Esophagus muscularis mucosa (tissue), 4 donors: Measurements from ENCODE around the gene SDK1. TPM values are rescaled to one million over a fixed set of nuclear protein-coding genes. Genes with fewer than 3 reads are reported as not detected.

Experiments used
- DNase-seq: peaks from one replicate; pipeline ENCODE4 v3.0.0-alpha.2; 2017; ENCODE audit errors: extremely low spot score
- H3K27ac ChIP-seq, 4 donors: fragments of 200-600 bp; sonication (generic); replicated peaks in 1 of 4; 1 replicate in 3 of 4; 2 replicates in 1 of 4; pipeline ENCODE4 v1.5.1; 2016 to 2019; ENCODE audit warnings: mild to moderate bottlenecking in 1 of 4
- H3K27me3 ChIP-seq, 4 donors: fragments of 200-600 bp; sonication (generic); one replicate each; pipeline versions ENCODE4 v1.5.1 to v1.6.0; 2016 to 2019
- H3K36me3 ChIP-seq, 4 donors: fragments of 200-600 bp; sonication (generic); one replicate each; pipeline ENCODE4 v1.5.1; 2016 to 2019
- H3K4me1 ChIP-seq, 4 donors: fragments of 200-600 bp; sonication (generic); one replicate each; pipeline ENCODE4 v1.5.1; 2016 to 2019
- H3K4me3 ChIP-seq, 4 donors: fragments of 200-600 bp; sonication (generic); 1 replicate in 2 of 4; 2 replicates in 2 of 4; pipeline ENCODE4 v1.5.1; 2016 to 2019; ENCODE audit warnings: mild to moderate bottlenecking in 4 of 4, moderate library complexity in 1 of 4
- H3K9me3 ChIP-seq, 4 donors: fragments of 200-600 bp; sonication (generic); 1 replicate in 3 of 4; 2 replicates in 1 of 4; pipeline ENCODE4 v1.5.1; 2016 to 2019
- EP300 ChIP-seq: sonication (generic); formaldehyde crosslinking; IDR thresholded peaks from one replicate; pipeline ENCODE4 v1.6.1; 2017; ENCODE audit warnings: antibody characterized with exemption
- POLR2A ChIP-seq: fragments of 450-650 bp; IDR thresholded peaks from one replicate; pipeline ENCODE4 v1.6.1; 2017; ENCODE audit warnings: antibody characterized with exemption, moderate library complexity, mild to moderate bottlenecking, low read depth
- POLR2AphosphoS5 ChIP-seq, 2 donors: sonication (generic); formaldehyde crosslinking; IDR thresholded peaks; one replicate each; pipeline ENCODE4 v1.6.1; 2017; ENCODE audit warnings: antibody characterized with exemption in 2 of 2
- WGBS: methylation state at CpG from one replicate; pipeline ENCODE4 v1.1.5; 2018; 5-methylcytosine and 5-hydroxymethylcytosine counted together
- intact Hi-C: fragments of 100-400 bp; cut with DNase I; formaldehyde crosslinking; loops from one replicate; pipeline ENCODE4 v1.15.1; 2023
- total RNA-seq, 4 donors: library from RNA; depleted of rRNA; stranded (reverse); fragments of >200 nt; gene quantifications; one replicate each; pipeline versions ENCODE4 v1.1.0 to v1.2.1, GENCODE V29; 2016
- TF ChIP-seq, protein P1 (sequence below), 3 experiments: fragments of 200-600 bp in 2 of 3; fragments of 450-650 bp in 1 of 3; sonication (generic) in 2 of 3; IDR thresholded peaks; one replicate each; pipeline ENCODE4 v1.5.1; 2017 to 2019; ENCODE audit warnings: antibody characterized with exemption in 3 of 3, mild to moderate bottlenecking in 2 of 3, moderate library complexity in 1 of 3

The SDK1 gene
- total RNA-seq, 4 donors from 2014 or later = 7.8 to 18.6 (median 12.0) TPM

DNA sequence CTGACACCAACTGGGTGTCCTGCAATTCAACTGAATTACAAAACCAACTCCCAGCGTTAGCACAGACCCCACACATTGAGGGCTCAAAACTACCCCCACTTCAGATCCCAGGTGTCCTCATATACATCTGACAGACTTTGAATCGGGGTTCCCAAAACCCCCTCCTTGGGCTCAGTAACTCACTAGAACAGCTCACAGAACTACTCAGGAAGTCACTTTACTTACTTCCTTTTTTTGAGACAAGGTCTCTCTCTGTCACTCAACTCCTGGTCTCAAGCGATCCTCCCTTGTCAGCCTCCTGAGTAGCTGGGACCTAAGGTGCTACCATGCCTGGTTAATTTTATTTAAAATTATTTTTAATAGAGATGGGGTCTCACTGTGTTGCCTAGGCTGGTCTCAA lies 456.0 kb downstream of the SDK1 start:
- Histone ChIP-seq H3K27me3 (no peaks in the 10 kb centered on the region), H3K27ac (no peak overlapping the region), H3K36me3 (no peaks in the 10 kb centered on the region), H3K9me3 (no peaks in the 10 kb centered on the region), H3K4me3 (no peak overlapping the region), H3K4me1 (no peaks in the 10 kb centered on the region)
- intact Hi-C loops = no loop called here
- TF ChIP-seq, protein P1, sequence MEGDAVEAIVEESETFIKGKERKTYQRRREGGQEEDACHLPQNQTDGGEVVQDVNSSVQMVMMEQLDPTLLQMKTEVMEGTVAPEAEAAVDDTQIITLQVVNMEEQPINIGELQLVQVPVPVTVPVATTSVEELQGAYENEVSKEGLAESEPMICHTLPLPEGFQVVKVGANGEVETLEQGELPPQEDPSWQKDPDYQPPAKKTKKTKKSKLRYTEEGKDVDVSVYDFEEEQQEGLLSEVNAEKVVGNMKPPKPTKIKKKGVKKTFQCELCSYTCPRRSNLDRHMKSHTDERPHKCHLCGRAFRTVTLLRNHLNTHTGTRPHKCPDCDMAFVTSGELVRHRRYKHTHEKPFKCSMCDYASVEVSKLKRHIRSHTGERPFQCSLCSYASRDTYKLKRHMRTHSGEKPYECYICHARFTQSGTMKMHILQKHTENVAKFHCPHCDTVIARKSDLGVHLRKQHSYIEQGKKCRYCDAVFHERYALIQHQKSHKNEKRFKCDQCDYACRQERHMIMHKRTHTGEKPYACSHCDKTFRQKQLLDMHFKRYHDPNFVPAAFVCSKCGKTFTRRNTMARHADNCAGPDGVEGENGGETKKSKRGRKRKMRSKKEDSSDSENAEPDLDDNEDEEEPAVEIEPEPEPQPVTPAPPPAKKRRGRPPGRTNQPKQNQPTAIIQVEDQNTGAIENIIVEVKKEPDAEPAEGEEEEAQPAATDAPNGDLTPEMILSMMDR (IDR thresholded peaks at IDR 0.05) = no peak
- TF ChIP-seq EP300 = no peak
- TF ChIP-seq POLR2A = no peak
- TF ChIP-seq POLR2AphosphoS5 (IDR thresholded peaks at IDR 0.05) = no peak
- DNase-seq = no peak
- 91% methylated on average over 3 of the region's 3 CpGs for WGBS

DNA sequence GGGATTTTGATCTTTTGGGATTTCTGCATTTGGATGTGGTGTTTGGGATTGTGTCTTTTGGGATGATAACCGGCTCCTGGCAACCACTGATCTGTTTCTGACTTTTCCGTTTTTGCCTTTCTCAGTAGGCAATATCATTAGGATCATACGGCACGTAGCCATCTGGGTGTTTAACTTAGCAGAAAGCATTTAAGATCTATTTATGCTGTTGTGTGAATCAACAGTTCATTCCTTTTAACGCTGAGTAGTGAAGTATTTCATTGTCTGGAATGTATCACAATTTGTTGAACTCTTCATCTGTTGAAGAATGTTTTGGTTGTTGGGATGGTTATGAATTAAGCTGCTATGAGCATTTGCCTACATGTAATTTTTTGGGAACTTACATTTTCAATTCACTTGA lies 459.6 kb downstream of the SDK1 start:
- Histone ChIP-seq H3K36me3 (no peaks in the 10 kb centered on the region), H3K4me3 (no peak overlapping the region), H3K27ac (no peak overlapping the region), H3K4me1 (no peaks in the 10 kb centered on the region), H3K27me3 (no peaks in the 10 kb centered on the region), H3K9me3 (no peaks in the 10 kb centered on the region)
- intact Hi-C loops = no loop called here
- 72% methylated on average over 5 of the region's 5 CpGs for WGBS
- TF ChIP-seq EP300 (no peak), POLR2AphosphoS5 (IDR thresholded peaks at IDR 0.05) (no peak), POLR2A (no peak)
- TF ChIP-seq, protein P1 (IDR thresholded peaks at IDR 0.05) = no peak
- no peak for DNase-seq

DNA sequence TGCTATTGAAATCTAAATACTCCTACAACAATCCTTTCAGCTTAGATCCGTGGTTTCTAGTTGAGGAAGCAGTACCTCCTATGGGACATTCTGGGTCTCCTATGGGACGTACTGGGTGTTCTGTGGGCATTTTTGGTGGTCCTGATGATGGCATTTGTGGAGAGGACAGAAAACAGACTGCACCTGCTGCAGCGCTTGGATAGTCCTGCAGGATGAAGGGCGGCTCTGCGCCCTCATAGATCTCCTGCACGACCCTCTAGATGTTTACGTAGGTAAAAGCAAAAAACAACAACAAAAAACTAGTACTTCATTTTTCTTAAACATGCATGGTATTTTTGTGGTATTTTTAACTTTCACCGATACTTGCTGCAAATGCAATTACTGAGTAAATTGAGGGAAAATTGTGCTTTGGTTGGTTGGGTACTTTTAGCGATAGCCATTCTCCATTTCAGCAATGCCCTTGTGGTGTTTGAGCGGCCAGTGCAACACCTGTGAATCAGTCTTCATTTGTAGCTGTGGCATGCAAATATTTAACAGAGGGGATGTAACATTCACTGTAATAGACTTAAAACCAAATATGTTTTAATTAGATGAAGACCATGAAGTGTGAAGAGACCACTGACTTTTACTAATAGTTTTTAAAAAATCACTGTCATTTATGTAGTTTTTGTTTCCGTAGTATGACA lies 461.2 kb downstream of the SDK1 start:
- Histone ChIP-seq H3K27ac (no peak overlapping the region), H3K27me3 (no peaks in the 10 kb centered on the region), H3K4me3 (no peak overlapping the region), H3K9me3 (no peaks in the 10 kb centered on the region), H3K4me1 (no peaks in the 10 kb centered on the region), H3K36me3 (no peaks in the 10 kb centered on the region)
- TF ChIP-seq EP300 (no peak), POLR2AphosphoS5 (IDR thresholded peaks at IDR 0.05) (no peak), POLR2A (no peak)
- TF ChIP-seq, protein P1 (IDR thresholded peaks at IDR 0.05) = no peak
- 82% methylated on average over 11 of the region's 11 CpGs for WGBS
- no peak for DNase-seq
- intact Hi-C loops = no loop called here

DNA sequence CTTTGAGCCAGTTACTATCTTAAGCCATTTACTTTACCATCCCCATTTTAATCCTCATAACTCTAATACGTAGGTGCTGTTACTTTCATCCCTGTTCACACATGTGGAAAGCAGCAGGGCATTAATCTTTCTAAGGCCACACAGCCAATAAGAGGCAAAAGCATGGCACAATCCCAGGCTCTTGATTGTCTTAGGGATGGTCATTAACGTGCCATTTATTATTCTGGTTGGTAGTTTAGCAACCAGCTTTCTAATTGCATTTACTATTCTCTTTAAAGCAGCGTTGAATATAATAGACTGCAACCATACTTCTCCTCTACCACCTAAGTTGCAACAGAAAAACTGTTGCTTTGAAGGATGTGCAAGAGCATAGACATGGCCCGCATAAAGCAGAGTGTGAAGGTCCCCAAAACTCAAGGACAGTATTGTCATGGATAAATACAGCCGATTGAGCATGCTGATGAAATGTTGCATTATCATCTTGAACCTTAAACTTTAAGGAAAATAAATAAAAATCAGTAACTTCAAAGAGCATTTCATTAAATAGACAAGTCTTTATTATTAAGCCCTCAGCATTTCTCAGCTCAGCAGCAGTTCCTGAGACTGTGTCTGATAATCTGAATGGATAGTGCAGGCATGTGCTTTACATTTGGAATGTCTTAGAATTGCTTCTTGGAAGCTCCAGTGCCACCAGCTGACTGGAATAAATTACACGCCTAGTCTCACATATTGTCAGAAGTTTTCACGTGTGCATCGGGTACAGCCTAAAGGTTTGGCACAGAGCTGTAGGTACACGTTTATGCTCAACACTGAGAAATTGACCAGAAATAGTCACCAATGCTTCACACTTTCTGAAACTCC lies 467.1 kb downstream of the SDK1 start:
- DNase-seq = no peak
- Histone ChIP-seq H3K4me1 (no peaks in the 10 kb centered on the region), H3K4me3 (no peak overlapping the region), H3K27ac (no peak overlapping the region), H3K36me3 (no peaks in the 10 kb centered on the region), H3K9me3 (no peaks in the 10 kb centered on the region), H3K27me3 (no peaks in the 10 kb centered on the region)
- no peak for TF ChIP-seq POLR2A
- TF ChIP-seq, protein P1 (IDR thresholded peaks at IDR 0.05) = no peak
- no peak for TF ChIP-seq POLR2AphosphoS5 (IDR thresholded peaks at IDR 0.05)
- TF ChIP-seq EP300 = no peak
- intact Hi-C loops = no loop called here
- WGBS = 88% methylated on average over 9 of the region's 9 CpGs
